ENCODE measurements around the gene UHRF1. TPM values are rescaled to one million over a fixed set of nuclear protein-coding genes. Genes with fewer than 3 reads are reported as not detected.

Gene UHRF1
- total and polyA plus RNA-seq, 2 of the 13 experiments (the other 11 are each of a cell fraction or from before 2014, with no cell fraction given), result 6.8 to 78.4 TPM

DNA sequence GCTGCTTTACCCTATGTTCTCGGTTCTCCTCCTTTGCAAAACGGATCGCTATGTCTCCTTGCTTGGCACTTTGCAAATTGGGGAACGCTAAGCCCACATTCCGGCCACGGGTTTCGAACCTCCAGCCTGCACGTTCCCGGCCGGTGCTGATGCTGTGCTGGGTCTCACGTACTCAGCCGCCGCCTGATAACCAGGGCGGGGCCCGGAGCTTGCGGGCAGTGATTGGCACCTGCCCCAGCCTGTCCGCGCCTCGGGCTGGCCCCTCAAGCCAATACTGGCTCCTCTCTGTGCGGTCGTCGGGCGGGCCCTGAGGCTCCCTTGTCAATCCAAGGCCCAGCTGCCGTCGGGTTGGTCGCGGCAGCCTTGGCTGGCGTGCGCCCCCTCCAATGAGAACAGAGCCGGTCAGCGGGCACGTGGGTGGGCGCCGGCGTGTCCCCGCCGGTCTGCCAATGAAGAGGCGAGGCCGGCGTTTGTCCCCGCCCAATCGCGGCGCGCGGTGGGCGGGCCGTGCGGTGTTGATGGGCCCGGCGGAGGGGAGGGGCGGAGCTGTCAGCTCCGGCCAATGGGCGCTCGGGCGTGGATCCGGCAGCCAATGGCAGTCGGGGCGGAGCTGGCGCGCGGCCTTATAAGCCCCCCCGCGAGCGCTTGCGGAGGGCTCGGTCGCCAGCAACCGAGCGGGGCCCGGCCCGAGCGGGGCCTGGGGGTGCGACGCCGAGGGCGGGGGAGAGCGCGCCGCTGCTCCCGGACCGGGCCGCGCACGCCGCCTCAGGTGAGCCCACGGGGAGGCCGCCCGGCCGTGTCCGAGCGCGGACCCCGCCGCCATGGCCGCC is 59.4 kb downstream of the UHRF1 start, which contains the start of gene KDM4B (continued):
- TF ChIP-seq ZNF383 (CRISPR knock-in tag; IDR thresholded peaks at IDR 0.05; ENCODE audit: borderline replicate concordance) (no peak), ZNF674 (CRISPR knock-in tag; IDR thresholded peaks at IDR 0.05; ENCODE audit: low read depth) (no peak), ZNF816 (CRISPR knock-in tag; IDR thresholded peaks at IDR 0.05; ENCODE audit: borderline replicate concordance) (no peak), ZNF562 (CRISPR knock-in tag; IDR thresholded peaks at IDR 0.05; ENCODE audit: borderline replicate concordance) (no peak), BRD4 (CRISPR knock-in tag; IDR thresholded peaks at IDR 0.05) (no peak), ZNF607 (CRISPR knock-in tag; IDR thresholded peaks at IDR 0.05; ENCODE audit: borderline replicate concordance) (no peak; the same call in 1 of the 2 replicates), MZF1 (CRISPR knock-in tag; IDR thresholded peaks at IDR 0.05; ENCODE audit: borderline replicate concordance) (no peak), PHF20 (CRISPR knock-in tag; IDR thresholded peaks at IDR 0.05) (no peak), NCOR1 (IDR thresholded peaks at IDR 0.05; ENCODE audit: borderline replicate concordance, low read length) (no peak; the same call in 1 of the 2 replicates), ZNF430 (CRISPR knock-in tag; IDR thresholded peaks at IDR 0.05) (no peak)
- TF ChIP-seq, protein P1, sequence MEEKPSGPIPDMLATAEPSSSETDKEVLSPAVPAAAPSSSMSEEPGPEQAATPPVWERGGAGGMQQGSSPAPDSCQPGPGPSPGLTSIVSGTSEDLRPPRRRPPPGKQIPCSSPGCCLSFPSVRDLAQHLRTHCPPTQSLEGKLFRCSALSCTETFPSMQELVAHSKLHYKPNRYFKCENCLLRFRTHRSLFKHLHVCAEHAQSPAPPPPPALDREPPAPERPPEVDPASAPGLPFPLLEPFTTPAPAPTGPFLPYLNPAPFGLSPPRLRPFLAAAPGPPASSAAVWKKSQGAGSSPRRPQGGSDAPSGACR (CRISPR knock-in tag; IDR thresholded peaks at IDR 0.05), result peak; percentile 76; the same call in 1 of the 2 replicates
- TF ChIP-seq, protein P2, sequence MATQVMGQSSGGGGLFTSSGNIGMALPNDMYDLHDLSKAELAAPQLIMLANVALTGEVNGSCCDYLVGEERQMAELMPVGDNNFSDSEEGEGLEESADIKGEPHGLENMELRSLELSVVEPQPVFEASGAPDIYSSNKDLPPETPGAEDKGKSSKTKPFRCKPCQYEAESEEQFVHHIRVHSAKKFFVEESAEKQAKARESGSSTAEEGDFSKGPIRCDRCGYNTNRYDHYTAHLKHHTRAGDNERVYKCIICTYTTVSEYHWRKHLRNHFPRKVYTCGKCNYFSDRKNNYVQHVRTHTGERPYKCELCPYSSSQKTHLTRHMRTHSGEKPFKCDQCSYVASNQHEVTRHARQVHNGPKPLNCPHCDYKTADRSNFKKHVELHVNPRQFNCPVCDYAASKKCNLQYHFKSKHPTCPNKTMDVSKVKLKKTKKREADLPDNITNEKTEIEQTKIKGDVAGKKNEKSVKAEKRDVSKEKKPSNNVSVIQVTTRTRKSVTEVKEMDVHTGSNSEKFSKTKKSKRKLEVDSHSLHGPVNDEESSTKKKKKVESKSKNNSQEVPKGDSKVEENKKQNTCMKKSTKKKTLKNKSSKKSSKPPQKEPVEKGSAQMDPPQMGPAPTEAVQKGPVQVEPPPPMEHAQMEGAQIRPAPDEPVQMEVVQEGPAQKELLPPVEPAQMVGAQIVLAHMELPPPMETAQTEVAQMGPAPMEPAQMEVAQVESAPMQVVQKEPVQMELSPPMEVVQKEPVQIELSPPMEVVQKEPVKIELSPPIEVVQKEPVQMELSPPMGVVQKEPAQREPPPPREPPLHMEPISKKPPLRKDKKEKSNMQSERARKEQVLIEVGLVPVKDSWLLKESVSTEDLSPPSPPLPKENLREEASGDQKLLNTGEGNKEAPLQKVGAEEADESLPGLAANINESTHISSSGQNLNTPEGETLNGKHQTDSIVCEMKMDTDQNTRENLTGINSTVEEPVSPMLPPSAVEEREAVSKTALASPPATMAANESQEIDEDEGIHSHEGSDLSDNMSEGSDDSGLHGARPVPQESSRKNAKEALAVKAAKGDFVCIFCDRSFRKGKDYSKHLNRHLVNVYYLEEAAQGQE (IDR thresholded peaks at IDR 0.05; ENCODE audit: borderline replicate concordance in 1 of 2, low read depth in 1 of 2, low read length in 2 of 2), result no peak
- TF ChIP-seq, protein P3, sequence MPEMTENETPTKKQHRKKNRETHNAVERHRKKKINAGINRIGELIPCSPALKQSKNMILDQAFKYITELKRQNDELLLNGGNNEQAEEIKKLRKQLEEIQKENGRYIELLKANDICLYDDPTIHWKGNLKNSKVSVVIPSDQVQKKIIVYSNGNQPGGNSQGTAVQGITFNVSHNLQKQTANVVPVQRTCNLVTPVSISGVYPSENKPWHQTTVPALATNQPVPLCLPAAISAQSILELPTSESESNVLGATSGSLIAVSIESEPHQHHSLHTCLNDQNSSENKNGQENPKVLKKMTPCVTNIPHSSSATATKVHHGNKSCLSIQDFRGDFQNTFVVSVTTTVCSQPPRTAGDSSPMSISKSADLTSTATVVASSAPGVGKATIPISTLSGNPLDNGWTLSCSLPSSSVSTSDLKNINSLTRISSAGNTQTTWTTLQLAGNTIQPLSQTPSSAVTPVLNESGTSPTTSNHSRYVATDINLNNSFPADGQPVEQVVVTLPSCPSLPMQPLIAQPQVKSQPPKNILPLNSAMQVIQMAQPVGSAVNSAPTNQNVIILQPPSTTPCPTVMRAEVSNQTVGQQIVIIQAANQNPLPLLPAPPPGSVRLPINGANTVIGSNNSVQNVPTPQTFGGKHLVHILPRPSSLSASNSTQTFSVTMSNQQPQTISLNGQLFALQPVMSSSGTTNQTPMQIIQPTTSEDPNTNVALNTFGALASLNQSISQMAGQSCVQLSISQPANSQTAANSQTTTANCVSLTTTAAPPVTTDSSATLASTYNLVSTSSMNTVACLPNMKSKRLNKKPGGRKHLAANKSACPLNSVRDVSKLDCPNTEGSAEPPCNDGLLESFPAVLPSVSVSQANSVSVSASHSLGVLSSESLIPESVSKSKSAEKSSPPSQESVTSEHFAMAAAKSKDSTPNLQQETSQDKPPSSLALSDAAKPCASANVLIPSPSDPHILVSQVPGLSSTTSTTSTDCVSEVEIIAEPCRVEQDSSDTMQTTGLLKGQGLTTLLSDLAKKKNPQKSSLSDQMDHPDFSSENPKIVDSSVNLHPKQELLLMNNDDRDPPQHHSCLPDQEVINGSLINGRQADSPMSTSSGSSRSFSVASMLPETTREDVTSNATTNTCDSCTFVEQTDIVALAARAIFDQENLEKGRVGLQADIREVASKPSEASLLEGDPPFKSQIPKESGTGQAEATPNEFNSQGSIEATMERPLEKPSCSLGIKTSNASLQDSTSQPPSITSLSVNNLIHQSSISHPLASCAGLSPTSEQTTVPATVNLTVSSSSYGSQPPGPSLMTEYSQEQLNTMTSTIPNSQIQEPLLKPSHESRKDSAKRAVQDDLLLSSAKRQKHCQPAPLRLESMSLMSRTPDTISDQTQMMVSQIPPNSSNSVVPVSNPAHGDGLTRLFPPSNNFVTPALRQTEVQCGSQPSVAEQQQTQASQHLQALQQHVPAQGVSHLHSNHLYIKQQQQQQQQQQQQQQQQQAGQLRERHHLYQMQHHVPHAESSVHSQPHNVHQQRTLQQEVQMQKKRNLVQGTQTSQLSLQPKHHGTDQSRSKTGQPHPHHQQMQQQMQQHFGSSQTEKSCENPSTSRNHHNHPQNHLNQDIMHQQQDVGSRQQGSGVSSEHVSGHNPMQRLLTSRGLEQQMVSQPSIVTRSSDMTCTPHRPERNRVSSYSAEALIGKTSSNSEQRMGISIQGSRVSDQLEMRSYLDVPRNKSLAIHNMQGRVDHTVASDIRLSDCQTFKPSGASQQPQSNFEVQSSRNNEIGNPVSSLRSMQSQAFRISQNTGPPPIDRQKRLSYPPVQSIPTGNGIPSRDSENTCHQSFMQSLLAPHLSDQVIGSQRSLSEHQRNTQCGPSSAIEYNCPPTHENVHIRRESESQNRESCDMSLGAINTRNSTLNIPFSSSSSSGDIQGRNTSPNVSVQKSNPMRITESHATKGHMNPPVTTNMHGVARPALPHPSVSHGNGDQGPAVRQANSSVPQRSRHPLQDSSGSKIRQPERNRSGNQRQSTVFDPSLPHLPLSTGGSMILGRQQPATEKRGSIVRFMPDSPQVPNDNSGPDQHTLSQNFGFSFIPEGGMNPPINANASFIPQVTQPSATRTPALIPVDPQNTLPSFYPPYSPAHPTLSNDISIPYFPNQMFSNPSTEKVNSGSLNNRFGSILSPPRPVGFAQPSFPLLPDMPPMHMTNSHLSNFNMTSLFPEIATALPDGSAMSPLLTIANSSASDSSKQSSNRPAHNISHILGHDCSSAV (CRISPR knock-in tag; IDR thresholded peaks at IDR 0.05; ENCODE audit: borderline replicate concordance), result peak; percentile 73; the same call in 1 of the 2 replicates
